ENCODE data around the gene ZNF846.
"Not testable (repeated sequence)": the region's sequence is repeated elsewhere in the genome, so short reads cannot be mapped to it uniquely, and the experiment has no call there.

Gene ZNF846

DNA sequence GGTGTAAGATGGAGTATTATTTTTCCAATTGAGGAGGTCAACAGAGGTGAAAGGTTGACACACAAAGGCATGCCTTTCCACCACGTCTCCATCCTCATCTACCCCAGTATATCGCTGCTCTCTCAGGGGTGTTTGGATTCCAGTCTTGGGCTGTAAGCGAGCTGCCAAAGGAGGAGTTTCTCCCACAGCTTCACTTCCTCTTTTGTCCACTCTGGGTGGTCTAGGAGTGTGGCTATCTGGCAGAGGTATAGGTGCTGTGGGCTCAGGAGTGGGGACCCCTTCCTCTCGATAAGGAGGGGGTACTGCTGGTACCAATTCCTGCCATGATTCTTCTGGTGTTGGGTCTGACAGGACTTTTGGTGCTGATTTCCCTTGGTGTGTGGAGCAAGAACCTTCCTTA lies 39.4 kb downstream of the ZNF846 start:
- H3K27me3 Mint-ChIP-seq = no peaks in the 10 kb centered on the region

DNA sequence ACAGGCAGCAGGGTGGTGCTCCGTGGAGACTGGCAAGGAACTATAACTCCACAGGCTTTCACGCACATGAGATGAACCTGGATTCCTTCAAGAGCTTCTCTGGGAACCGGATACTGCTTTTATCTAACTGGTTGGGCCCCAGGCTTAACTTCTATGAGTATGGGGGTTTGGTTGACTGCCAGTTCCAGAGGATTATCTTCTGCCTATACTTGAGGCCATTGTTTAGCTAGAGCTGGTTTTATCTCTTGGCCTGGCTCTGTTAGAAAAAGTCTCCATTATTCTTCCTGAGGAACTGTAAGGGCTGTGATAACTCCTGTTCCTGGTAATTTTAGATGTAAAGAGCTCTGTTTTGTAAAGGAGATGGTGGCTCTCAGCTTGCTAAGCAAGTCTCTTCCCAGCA lies 40.9 kb downstream of the ZNF846 start:
- Mint-ChIP-seq H3K27me3 (no peaks in the 10 kb centered on the region), H3K9me3 (peaks cover 6 to 9% of the 10 kb centered on the region in 2 donors)

More for the DNA sequence above, 39.4 kb downstream of the ZNF846 start:
- DNase-seq = no peak
- no peaks in the 10 kb centered on the region for H3K4me1 Mint-ChIP-seq
- no peak overlapping the region for H3K4me3 Mint-ChIP-seq
- peaks cover 0 to 9% of the 10 kb centered on the region in 2 donors for H3K9me3 Mint-ChIP-seq
- H3K27ac Mint-ChIP-seq = no peak overlapping the region
- no peak for ATAC-seq

DNA sequence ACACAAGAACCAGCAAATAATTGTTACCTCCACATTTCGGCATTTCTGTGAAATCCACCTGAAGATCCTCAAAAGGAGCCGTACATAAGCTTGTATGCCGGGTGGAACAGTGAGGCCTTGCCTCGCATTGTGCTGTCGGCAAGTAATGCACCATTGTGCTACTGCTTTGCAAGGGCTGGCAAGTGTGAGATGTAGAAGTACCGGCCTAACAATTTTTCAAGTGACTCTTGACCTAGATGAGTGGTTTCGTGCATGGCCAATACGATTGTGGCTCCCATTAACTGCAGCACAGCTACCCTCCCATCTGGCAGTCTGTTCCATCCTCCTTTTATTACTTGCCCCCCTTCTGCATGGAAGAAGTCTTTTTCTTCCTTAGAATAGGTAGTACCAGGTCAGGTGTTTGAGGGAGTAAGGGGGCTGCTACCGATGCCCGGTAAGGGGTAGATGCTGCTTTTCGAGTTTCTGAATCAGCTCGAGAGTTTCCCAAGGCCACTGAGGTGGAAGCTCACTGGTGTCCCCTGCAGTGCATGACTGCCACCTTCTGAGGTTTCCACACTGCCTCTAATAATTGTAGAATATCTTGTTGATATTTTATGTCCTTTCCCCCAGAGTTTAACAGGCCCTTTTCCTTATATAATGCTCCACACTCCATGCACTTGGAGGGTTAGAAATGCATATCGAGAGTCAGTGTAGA lies 42.9 kb downstream of the ZNF846 start:
- not testable (repeated sequence) for ATAC-seq, H3K27me3 Mint-ChIP-seq, H3K4me3 Mint-ChIP-seq, DNase-seq, H3K4me1 Mint-ChIP-seq, H3K27ac Mint-ChIP-seq
- H3K9me3 Mint-ChIP-seq = peaks cover 9 to 16% of the 10 kb centered on the region in 2 donors

More for the DNA sequence above, 40.9 kb downstream of the ZNF846 start:
- ATAC-seq = no peak
- H3K4me3 Mint-ChIP-seq = no peak overlapping the region
- peak overlapping the region in 1 of 2 donors; percentile 15 for H3K27ac Mint-ChIP-seq
- no peak for DNase-seq
- H3K4me1 Mint-ChIP-seq = no peaks in the 10 kb centered on the region

DNA sequence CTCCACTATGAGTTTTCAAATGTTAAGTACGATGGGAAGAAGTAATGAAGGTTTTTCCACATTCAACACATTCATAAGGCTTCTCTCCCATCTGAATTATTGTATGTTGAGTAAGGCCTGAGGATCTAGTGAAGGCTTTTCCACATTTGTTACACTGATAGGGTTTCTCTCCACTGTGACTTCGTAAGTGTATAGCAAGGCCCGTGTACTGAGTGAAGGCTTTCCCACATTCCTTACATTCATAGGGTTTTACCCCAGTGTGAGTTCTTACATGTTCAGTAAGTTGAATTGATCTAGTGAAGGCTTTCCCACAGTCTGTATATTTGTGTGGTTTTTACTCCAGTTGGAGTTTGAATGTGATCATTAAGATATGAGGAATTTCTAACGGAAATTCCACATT lies 44.4 kb downstream of the ZNF846 start:
- DNase-seq (no peak), ATAC-seq (no peak)
- H3K4me3 Mint-ChIP-seq = no peak overlapping the region
- H3K4me1 Mint-ChIP-seq = peaks cover 9% of the 10 kb centered on the region
- no peak overlapping the region for H3K27ac Mint-ChIP-seq
- H3K9me3 Mint-ChIP-seq = peaks cover 9 to 16% of the 10 kb centered on the region in 2 donors
- no peaks in the 10 kb centered on the region for H3K27me3 Mint-ChIP-seq

DNA sequence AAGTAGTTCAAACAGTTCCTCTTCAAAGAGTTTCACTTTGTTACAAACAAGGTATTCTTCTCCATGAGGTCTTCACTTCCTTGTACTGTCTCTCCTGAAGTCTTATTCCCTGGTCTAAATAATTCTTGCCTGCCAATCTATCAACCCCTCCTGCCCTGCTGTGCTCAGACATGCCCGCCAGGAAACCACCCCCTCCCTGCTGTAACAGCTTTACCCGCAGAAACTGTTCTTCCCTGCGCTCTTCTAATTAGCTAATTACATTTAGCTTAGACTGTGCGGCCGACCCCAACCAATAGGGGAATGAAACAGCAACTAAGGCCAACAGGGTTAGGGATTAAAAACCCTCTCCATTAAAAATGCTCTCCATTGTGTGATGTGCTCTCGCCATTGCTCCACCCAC lies 46.7 kb downstream of the ZNF846 start:
- ATAC-seq = no peak
- Mint-ChIP-seq H3K27ac (peak overlapping the region in 1 of 2 donors; percentile 86), H3K9me3 (peaks cover 9 to 16% of the 10 kb centered on the region in 2 donors), H3K4me3 (peak overlapping the region; percentile 44 to 58), H3K4me1 (peaks cover 9% of the 10 kb centered on the region), H3K27me3 (no peaks in the 10 kb centered on the region)
- no peak for DNase-seq

DNA sequence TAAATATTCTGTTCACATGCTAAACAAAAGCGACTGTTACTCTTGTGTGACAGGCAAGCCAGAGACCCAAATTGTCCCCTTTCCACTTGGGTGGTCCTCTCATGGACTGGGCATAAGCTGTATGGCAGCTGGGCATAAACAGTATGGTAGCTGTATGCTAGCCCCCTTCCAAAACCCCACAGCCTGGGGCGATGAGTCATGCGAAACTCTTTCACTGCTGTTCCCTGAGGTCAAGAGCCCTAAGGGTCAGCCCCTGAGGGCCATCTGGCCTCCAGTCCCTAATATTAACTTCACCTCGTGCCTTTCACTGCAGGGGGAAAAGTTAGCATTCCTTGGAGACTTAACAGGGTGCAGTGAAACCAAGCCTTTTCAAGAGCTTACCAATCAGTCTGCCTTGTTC lies 48.0 kb downstream of the ZNF846 start:
- Mint-ChIP-seq H3K27ac (no peak overlapping the region), H3K4me1 (peaks cover 9% of the 10 kb centered on the region), H3K27me3 (no peaks in the 10 kb centered on the region), H3K9me3 (peaks cover 4 to 16% of the 10 kb centered on the region in 2 donors), H3K4me3 (no peak overlapping the region)
- DNase-seq (no peak), ATAC-seq (no peak)

DNA sequence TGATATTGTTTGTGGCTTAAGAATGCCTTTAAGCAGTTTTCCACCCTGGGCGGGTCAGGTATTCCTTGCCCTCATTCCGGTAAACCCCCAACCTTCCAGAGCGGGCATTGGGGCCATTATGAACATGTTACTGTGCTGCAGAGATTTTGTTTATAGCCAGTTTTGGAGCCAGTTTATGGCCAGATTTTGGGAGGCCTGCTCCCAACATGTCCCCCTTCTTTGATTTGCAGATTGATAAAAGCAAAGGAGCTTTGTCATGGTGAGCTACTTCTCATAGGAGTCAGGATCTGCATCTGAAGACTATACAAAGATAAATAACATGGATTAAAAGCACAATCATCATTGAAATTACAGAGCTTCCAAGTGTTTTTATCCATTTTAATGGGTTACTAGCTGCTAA lies 56.7 kb downstream of the ZNF846 start:
- no peaks in the 10 kb centered on the region for H3K4me1 Mint-ChIP-seq
- peaks cover 38 to 43% of the 10 kb centered on the region in 2 donors for H3K9me3 Mint-ChIP-seq
- no peak overlapping the region for H3K4me3 Mint-ChIP-seq
- H3K27ac Mint-ChIP-seq = no peak overlapping the region
- ATAC-seq = no peak
- no peaks in the 10 kb centered on the region for H3K27me3 Mint-ChIP-seq
- DNase-seq = no peak

DNA sequence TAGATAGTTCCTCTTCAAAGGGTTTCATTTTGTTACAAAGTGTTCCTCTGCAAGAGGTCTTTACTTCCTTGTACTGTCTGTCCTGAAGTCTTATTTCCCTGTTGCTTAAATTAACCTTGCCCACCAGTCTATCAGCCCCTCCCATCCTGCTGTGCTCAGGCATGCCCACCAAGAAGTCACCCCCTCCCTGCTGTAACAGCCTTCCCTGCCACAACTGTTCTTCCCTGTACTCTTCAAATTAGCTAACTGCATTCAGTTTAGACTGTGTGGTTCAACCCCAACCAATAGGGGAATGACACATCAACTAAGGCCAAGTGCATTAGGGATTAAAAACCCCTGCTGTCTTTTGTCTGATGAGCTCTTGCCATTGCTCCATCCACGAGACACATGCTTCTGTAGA lies 59.2 kb downstream of the ZNF846 start:
- DNase-seq (no peak), ATAC-seq (no peak)
- H3K4me3 Mint-ChIP-seq = no peak overlapping the region
- no peaks in the 10 kb centered on the region for H3K27me3 Mint-ChIP-seq
- no peak overlapping the region for H3K27ac Mint-ChIP-seq
- H3K4me1 Mint-ChIP-seq = no peaks in the 10 kb centered on the region
- H3K9me3 Mint-ChIP-seq = peaks cover 38 to 43% of the 10 kb centered on the region in 2 donors

DNA sequence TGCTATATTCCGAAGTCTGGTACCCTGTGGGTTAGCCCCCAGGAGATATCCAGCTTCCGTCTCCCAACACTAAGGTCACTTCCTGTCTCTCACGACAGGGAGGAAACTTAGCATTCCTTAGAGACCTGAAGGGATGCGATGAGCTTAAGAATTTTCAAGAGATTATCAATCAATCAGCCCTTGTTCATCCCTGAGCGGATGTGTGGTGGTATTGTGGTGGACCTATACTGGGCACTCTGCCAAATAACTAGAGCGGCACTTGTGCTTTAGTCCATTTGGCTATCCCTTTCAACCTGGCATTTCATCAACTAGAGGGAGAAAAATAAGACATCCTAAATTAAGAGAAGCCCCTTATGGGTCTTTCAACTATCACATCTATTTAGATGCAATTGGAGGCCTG lies 62.7 kb downstream of the ZNF846 start:
- H3K4me1 Mint-ChIP-seq = peaks cover 13% of the 10 kb centered on the region
- no peak for DNase-seq
- H3K27me3 Mint-ChIP-seq = no peaks in the 10 kb centered on the region
- H3K27ac Mint-ChIP-seq = no peak overlapping the region
- peaks cover 25 to 36% of the 10 kb centered on the region in 2 donors for H3K9me3 Mint-ChIP-seq
- no peak overlapping the region for H3K4me3 Mint-ChIP-seq
- ATAC-seq = no peak

DNA sequence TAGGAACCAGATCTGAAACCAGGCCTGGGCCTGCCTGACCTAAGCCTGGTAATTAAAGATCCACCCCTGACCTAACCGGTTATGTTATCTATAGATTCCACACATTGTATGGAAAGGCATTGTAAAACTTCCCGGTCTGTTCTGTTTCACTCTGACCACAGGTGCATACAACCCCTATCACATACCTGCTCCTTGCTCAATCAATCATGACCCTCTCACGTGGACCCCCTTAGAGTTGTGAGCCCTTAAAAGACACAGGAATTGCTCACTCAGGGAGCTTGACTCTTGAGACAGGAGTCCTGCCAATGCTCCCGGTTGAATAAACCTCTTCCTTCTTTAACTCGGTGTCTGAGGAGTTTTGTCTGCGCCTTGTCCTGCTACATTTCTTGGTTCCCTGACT lies 66.4 kb downstream of the ZNF846 start:
- ATAC-seq = no peak
- Mint-ChIP-seq H3K27me3 (no peaks in the 10 kb centered on the region), H3K27ac (no peak overlapping the region), H3K9me3 (peaks cover 15 to 29% of the 10 kb centered on the region in 2 donors), H3K4me1 (peaks cover 13% of the 10 kb centered on the region), H3K4me3 (no peak overlapping the region)
- no peak for DNase-seq
